ENCODE measurements around the gene RAP1GAP.

DNA sequence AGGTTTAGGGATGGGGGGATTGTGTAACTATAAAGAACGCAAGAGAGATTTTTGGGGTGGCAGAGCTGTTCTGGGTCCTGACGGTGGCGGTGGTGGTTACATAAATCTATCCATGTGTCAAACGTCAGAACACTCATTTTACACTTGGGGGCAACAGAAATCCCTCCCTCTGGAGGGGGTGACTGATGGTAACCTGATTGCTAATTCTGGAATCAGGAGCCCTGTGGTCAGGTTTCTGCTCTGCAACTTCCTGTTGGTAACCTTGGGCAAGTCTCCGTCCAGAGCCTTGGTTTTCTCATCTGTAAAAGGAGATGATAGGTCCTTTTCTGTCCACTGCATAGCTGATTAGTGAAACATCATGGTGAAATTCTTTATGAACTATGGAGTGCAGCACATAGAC is 119.1 kb downstream of the RAP1GAP start:
- no peak for TF ChIP-seq EZH2 (IDR thresholded peaks at IDR 0.05; ENCODE audit: insufficient read depth, poor library complexity, severe bottlenecking)
- TF ChIP-seq EZH2phosphoT487 (IDR thresholded peaks at IDR 0.05; ENCODE audit: insufficient read depth, low read depth) = no peak
